Endothelial cell (in vitro differentiated cells): ENCODE data around the gene ATG12. TPM values are rescaled to one million over a fixed set of nuclear protein-coding genes. Genes with fewer than 3 reads are reported as not detected.
A peak's percentile ranks its signal among the peaks of the same experiment; 100 is the strongest.

Experiments
- DNase-seq: peaks from one replicate; pipeline ENCODE4 v3.0.0; 2021; ENCODE audit warnings: low spot score
- H3K27ac Mint-ChIP-seq: one replicate; pipeline ENCODE4 v1.8.0; 2021; ENCODE audit warnings: mixed read lengths, inconsistent platforms; ENCODE audit not compliant: unreplicated experiment
- H3K27me3 Mint-ChIP-seq: one replicate; pipeline ENCODE4 v1.8.0; 2021; ENCODE audit warnings: mild to moderate bottlenecking, moderate library complexity, mixed read lengths, inconsistent platforms; ENCODE audit not compliant: unreplicated experiment
- H3K36me3 Mint-ChIP-seq: one replicate; pipeline ENCODE4 v1.8.0; 2021; ENCODE audit warnings: mild to moderate bottlenecking, low read depth, mixed read lengths, inconsistent platforms; ENCODE audit not compliant: unreplicated experiment
- H3K4me1 Mint-ChIP-seq: one replicate; pipeline ENCODE4 v1.8.0; 2021; ENCODE audit warnings: mild to moderate bottlenecking, mixed read lengths, inconsistent platforms; ENCODE audit not compliant: unreplicated experiment
- H3K4me3 Mint-ChIP-seq: one replicate; pipeline ENCODE4 v1.8.0; 2021; ENCODE audit warnings: mild to moderate bottlenecking, mixed read lengths, inconsistent platforms; ENCODE audit not compliant: unreplicated experiment
- H3K9me3 Mint-ChIP-seq: one replicate; pipeline ENCODE4 v1.8.0; 2021; ENCODE audit warnings: mixed read lengths, inconsistent platforms; ENCODE audit not compliant: unreplicated experiment
- CTCF ChIP-seq: fragments of 200-600 bp; sonication (generic); IDR thresholded peaks from one replicate; pipeline ENCODE4 v1.5.0; 2021; ENCODE audit warnings: antibody characterized with exemption; ENCODE audit not compliant: unreplicated experiment
- total RNA-seq: library from RNA; stranded (reverse); fragmentation: NEBNext Ultra II Directional; extraction: Animal tissue kit (Norgen Biotek cat#: 25700); gene quantifications from one replicate; pipeline ENCODE4 v1.2.1, GENCODE V29; 2021; ENCODE audit not compliant: unreplicated experiment

The ATG12 gene
- total RNA-seq, 1 donor from 2014 or later: 50.8 TPM

GRCh38 chr5:115818821-115819220, 22.5 kb downstream of the ATG12 start:
- Mint-ChIP-seq H3K27me3 (peaks cover 12% of the 10 kb centered on the region), H3K27ac (no peak overlapping the region), H3K4me3 (no peak overlapping the region), H3K36me3 (peaks cover 4% of the 10 kb centered on the region), H3K9me3 (no peaks in the 10 kb centered on the region), H3K4me1 (peaks cover 9% of the 10 kb centered on the region)
- no peak for DNase-seq
- no peak for TF ChIP-seq CTCF

- Mint-ChIP-seq H3K4me1 (peaks cover 9% of the 10 kb centered on the region), H3K9me3 (no peaks in the 10 kb centered on the region), H3K27me3 (peaks cover 15% of the 10 kb centered on the region), H3K36me3 (peaks cover 4% of the 10 kb centered on the region), H3K27ac (no peak overlapping the region), H3K4me3 (peak overlapping the region; percentile 63)
- no peak for TF ChIP-seq CTCF
- DNase-seq: no peak
Measured at GRCh38 chr5:115817386-115817785, 24.0 kb downstream of the ATG12 start.

GRCh38 chr5:115816226-115817081, 24.9 kb downstream of the ATG12 start, which contains the start of gene CDO1:
TSS of gene CDO1 (minus strand) at chr5:115816659. CDS start at chr5:115816397, 262 bp downstream.
- peak; percentile 62 for DNase-seq
- Mint-ChIP-seq H3K36me3 (peaks cover 4% of the 10 kb centered on the region), H3K27ac (peak within 1 kb of the TSS; percentile 67), H3K27me3 (peaks cover 15% of the 10 kb centered on the region), H3K9me3 (no peaks in the 10 kb centered on the region), H3K4me3 (peak within 1 kb of the TSS; percentile 96), H3K4me1 (peaks cover 9% of the 10 kb centered on the region)
- no peak for TF ChIP-seq CTCF

GRCh38 chr5:115815693-115816225, 25.6 kb downstream of the ATG12 start:
- DNase-seq: peak; percentile 33
- H3K4me1 Mint-ChIP-seq: peaks cover 9% of the 10 kb centered on the region
- H3K27me3 Mint-ChIP-seq: peaks cover 15% of the 10 kb centered on the region
- TF ChIP-seq CTCF: no peak
- no peak overlapping the region for H3K27ac Mint-ChIP-seq
- H3K36me3 Mint-ChIP-seq: peaks cover 4% of the 10 kb centered on the region
- no peaks in the 10 kb centered on the region for H3K9me3 Mint-ChIP-seq
- peak overlapping the region; percentile 96 for H3K4me3 Mint-ChIP-seq
